NB4 (cell line): ENCODE results near the gene ADCYAP1R1.

Source experiments
- DNase-seq: peaks from one replicate; pipeline ENCODE4 v3.0.0; 2010; ENCODE audit warnings: low read depth
- H3K4me3 ChIP-seq: one replicate; pipeline ENCODE4 v1.5.1; 2011; ENCODE audit warnings: mild to moderate bottlenecking, low read depth, low read length, moderate library complexity
- MAX ChIP-seq: IDR thresholded peaks from 2 replicates; pipeline ENCODE4 v1.6.1; 2011; ENCODE audit warnings: low read depth, low read length
- MYC ChIP-seq: IDR thresholded peaks from 2 replicates; pipeline ENCODE4 v1.6.1; 2011; ENCODE audit warnings: low read depth, low read length
- POLR2A ChIP-seq: IDR thresholded peaks from 2 replicates; pipeline ENCODE4 v1.6.1; 2011; ENCODE audit warnings: mild to moderate bottlenecking; ENCODE audit not compliant: insufficient read length; ENCODE audit errors: extremely low read depth
- TF ChIP-seq, protein P1 (sequence below): IDR thresholded peaks from one replicate; pipeline ENCODE4 v1.5.1; 2012; ENCODE audit warnings: low read depth, low read length

ADCYAP1R1 gene

DNA sequence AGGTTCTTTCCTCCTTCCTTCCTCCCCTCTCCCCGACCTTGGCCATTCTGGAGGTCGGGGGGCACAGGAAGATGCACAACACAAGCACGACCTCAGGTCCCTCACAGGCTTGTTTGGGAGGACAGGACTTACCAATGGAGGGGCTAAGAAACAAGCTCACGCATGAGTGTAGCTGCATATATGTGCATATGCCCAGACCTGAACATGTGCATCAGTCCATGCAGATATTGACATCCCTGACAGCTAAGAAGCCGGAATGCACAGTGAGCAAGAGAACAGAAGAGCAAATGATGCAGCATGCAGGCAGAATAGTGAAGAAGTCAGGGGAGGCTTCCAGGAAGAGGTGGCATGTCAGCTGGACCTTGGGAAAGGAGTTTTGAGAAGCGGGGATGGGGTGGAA lies 28.7 kb downstream of the ADCYAP1R1 start:
- no peak for DNase-seq
- no peak overlapping the region for H3K4me3 ChIP-seq
- TF ChIP-seq POLR2A (no peak), MAX (no peak), MYC (no peak)
- TF ChIP-seq, protein P1, sequence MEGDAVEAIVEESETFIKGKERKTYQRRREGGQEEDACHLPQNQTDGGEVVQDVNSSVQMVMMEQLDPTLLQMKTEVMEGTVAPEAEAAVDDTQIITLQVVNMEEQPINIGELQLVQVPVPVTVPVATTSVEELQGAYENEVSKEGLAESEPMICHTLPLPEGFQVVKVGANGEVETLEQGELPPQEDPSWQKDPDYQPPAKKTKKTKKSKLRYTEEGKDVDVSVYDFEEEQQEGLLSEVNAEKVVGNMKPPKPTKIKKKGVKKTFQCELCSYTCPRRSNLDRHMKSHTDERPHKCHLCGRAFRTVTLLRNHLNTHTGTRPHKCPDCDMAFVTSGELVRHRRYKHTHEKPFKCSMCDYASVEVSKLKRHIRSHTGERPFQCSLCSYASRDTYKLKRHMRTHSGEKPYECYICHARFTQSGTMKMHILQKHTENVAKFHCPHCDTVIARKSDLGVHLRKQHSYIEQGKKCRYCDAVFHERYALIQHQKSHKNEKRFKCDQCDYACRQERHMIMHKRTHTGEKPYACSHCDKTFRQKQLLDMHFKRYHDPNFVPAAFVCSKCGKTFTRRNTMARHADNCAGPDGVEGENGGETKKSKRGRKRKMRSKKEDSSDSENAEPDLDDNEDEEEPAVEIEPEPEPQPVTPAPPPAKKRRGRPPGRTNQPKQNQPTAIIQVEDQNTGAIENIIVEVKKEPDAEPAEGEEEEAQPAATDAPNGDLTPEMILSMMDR: no peak

- DNase-seq: no peak
- no peak overlapping the region for H3K4me3 ChIP-seq
- TF ChIP-seq POLR2A (no peak), MAX (no peak), MYC (no peak)
- TF ChIP-seq, protein P1: no peak
Observed at GRCh38 chr7:31082017-31082416, 29.9 kb downstream of the ADCYAP1R1 start.

DNA sequence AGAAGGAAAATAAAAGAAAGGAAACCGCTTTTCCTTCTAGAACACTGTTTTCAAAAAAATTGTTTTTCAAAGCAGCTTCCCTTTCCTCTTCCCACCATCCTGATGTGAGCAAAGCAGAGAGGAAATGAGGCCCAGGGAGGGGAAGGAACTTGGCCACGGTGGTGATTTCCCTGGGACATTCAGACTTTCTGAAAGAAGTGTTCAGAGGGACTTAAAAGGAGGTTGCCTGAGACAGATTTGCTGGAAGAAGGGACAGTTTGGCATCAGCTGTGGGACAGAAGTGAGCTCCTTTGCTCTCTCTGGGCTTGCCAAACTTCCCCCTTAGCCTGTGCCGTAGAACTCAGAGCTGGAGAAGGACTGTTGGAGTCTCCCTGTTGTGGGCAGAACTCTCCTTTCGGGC lies 30.3 kb downstream of the ADCYAP1R1 start:
- TF ChIP-seq MYC: no peak
- TF ChIP-seq MAX: no peak
- TF ChIP-seq, protein P1: no peak
- TF ChIP-seq POLR2A: no peak
- DNase-seq: no peak

GRCh38 chr7:31083210-31083786 lies 31.2 kb downstream of the ADCYAP1R1 start:
- DNase-seq: no peak
- no peak for TF ChIP-seq MAX
- TF ChIP-seq, protein P1: no peak
- no peak for TF ChIP-seq MYC
- no peak for TF ChIP-seq POLR2A
- no peak overlapping the region for H3K4me3 ChIP-seq

More for the DNA sequence above, 30.3 kb downstream of the ADCYAP1R1 start:
- no peak overlapping the region for H3K4me3 ChIP-seq

DNA sequence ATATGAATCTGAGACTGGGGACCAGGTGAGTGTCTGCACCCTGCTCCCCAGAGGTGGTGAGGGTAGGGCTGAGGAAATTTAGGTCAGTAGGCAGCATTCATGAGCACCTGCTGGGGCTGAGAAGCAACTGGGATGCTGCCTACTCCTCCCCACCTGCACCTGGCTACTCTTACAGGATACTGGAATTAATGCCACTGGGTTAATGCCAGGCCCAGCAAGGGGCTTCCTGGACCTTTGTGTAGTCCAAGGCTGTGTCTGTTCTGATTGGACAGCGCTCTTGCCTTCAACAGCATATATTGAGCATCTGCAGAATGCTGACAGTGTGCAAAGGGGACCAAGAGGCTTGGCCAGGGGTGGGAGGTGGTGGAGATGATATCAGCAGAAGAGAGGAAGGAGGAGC lies 32.1 kb downstream of the ADCYAP1R1 start:
- H3K4me3 ChIP-seq: no peak overlapping the region
- no peak for TF ChIP-seq MYC
- TF ChIP-seq POLR2A: no peak
- TF ChIP-seq, protein P1: no peak
- TF ChIP-seq MAX: no peak
- DNase-seq: no peak

- no peak for DNase-seq
- H3K4me3 ChIP-seq: no peak overlapping the region
- TF ChIP-seq MAX: no peak
- no peak for TF ChIP-seq MYC
- TF ChIP-seq, protein P1: no peak
- TF ChIP-seq POLR2A: no peak
Observed at GRCh38 chr7:31087351-31087750, 35.2 kb downstream of the ADCYAP1R1 start.
